SH-SY5Y (cell line): Measurements from ENCODE around the gene DGCR8.

Source experiments
- GATA2 ChIP-seq: IDR thresholded peaks from 2 replicates; pipeline ENCODE4 v1.6.1; 2011; ENCODE audit warnings: mild to moderate bottlenecking, low read depth, low read length
- GATA3 ChIP-seq: IDR thresholded peaks from 2 replicates; pipeline ENCODE4 v1.6.1; 2011; ENCODE audit warnings: low read depth, mild to moderate bottlenecking, low read length, moderate library complexity

- TF ChIP-seq GATA2 (no peak), GATA3 (no peak)
Observed at GRCh38 chr22:20036535-20037392, 43.3 kb upstream of the DGCR8 start.
